PFSK-1 (cell line): Measurements from ENCODE around the gene FAM3C. TPM values are rescaled to one million over a fixed set of nuclear protein-coding genes. Genes with fewer than 3 reads are reported as not detected.

ENCODE experiments used
- FOXP2 ChIP-seq: optimal IDR thresholded peaks from 2 replicates; pipeline ENCODE3; 2011; ENCODE audit warnings: borderline replicate concordance, control low read depth, inconsistent platforms; ENCODE audit not compliant: insufficient read depth; ENCODE audit errors: extremely low read length, extremely low read depth
- POLR2AphosphoS5 ChIP-seq: IDR thresholded peaks from 2 replicates; pipeline ENCODE4 v1.6.1; 2012; ENCODE audit warnings: low read depth, mild to moderate bottlenecking, control low read depth, low read length, moderate library complexity
- SIN3A ChIP-seq: IDR thresholded peaks from 2 replicates; pipeline ENCODE4 v1.6.1; 2012; ENCODE audit warnings: mild to moderate bottlenecking, low read length, moderate library complexity, borderline replicate concordance; ENCODE audit not compliant: insufficient read depth
- TAF1 ChIP-seq: IDR thresholded peaks from 2 replicates; pipeline ENCODE4 v1.6.1; 2012; ENCODE audit warnings: low read length, control low read depth, borderline replicate concordance; ENCODE audit not compliant: insufficient read depth
- polyA plus RNA-seq: library from polyadenylated mRNA; unstranded; fragments of >200 nt; gene quantifications from one replicate; pipeline ENCODE4 v1.2.1, GENCODE V29; 2012; ENCODE audit warnings: low read depth, missing spikeins; ENCODE audit not compliant: insufficient read length
- TF ChIP-seq, protein P1 (sequence below), 2 experiments: IDR thresholded peaks; 2 replicates each; pipeline versions ENCODE4 v1.6.1 to v1.8.0; 2011 to 2012; ENCODE audit warnings: low read depth in 2 of 2, low read length in 2 of 2, control low read depth in 1 of 2, inconsistent platforms in 1 of 2, mild to moderate bottlenecking in 1 of 2, moderate library complexity in 1 of 2; ENCODE audit not compliant: insufficient read depth in 1 of 2

Gene FAM3C, protein sequence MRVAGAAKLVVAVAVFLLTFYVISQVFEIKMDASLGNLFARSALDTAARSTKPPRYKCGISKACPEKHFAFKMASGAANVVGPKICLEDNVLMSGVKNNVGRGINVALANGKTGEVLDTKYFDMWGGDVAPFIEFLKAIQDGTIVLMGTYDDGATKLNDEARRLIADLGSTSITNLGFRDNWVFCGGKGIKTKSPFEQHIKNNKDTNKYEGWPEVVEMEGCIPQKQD
- polyA plus RNA-seq, result 25.6 TPM

DNA sequence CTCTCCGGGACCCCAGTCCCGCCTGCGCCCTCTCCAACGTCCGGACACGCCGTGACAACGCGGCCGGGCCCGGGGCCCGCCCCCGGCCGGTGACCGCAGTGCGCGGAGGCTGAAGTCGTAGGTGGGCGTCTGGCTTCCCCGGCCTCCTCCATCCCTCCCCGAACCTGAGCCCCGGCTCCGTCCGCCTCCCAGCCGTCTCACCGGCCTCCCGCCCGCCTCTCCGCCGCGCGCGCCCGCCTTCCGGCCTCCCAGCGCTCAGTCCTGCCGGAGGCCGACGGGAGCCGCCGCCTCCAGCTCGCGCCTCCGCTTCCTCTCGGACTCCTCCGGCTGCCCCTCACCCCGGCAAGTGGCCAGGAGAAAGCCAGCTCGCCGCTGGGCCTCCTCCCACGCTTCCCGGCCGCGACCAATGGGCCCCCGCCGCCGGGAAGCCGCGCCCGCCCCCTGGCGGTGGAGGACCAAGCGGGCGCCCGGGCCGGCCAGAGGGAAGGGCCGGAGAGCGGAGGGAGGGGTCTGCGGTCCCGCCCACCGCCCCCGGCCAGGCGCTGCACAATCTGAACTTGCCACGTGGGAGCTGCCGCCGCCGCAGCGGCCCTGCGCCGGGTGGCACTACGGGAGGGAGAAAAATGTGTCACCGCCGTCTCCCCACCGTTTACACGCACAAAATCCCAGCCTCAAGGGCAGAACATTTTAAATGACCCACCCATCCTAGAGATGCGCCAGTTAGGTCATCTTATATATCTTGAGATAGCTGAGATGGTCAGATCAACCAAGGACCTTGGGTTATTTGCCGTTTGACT is at the start of gene FAM3C:
Gene FAM3C (minus strand): TSS at position 348 of the 797 bp plus-strand sequence. CDS start 13,339 bp downstream, outside the sequence.
- no peak; the same call in 1 of the 2 replicates for TF ChIP-seq SIN3A
- TF ChIP-seq POLR2AphosphoS5, result peak; percentile 75
- TF ChIP-seq, protein P1, sequence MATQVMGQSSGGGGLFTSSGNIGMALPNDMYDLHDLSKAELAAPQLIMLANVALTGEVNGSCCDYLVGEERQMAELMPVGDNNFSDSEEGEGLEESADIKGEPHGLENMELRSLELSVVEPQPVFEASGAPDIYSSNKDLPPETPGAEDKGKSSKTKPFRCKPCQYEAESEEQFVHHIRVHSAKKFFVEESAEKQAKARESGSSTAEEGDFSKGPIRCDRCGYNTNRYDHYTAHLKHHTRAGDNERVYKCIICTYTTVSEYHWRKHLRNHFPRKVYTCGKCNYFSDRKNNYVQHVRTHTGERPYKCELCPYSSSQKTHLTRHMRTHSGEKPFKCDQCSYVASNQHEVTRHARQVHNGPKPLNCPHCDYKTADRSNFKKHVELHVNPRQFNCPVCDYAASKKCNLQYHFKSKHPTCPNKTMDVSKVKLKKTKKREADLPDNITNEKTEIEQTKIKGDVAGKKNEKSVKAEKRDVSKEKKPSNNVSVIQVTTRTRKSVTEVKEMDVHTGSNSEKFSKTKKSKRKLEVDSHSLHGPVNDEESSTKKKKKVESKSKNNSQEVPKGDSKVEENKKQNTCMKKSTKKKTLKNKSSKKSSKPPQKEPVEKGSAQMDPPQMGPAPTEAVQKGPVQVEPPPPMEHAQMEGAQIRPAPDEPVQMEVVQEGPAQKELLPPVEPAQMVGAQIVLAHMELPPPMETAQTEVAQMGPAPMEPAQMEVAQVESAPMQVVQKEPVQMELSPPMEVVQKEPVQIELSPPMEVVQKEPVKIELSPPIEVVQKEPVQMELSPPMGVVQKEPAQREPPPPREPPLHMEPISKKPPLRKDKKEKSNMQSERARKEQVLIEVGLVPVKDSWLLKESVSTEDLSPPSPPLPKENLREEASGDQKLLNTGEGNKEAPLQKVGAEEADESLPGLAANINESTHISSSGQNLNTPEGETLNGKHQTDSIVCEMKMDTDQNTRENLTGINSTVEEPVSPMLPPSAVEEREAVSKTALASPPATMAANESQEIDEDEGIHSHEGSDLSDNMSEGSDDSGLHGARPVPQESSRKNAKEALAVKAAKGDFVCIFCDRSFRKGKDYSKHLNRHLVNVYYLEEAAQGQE (IDR thresholded peaks at IDR 0.05; ENCODE audit: insufficient read depth in 1 of 2, low read depth in 2 of 2, low read length in 2 of 2), result no peak
- peak; percentile 71 for TF ChIP-seq FOXP2
- TF ChIP-seq TAF1, result peak; percentile 89

DNA sequence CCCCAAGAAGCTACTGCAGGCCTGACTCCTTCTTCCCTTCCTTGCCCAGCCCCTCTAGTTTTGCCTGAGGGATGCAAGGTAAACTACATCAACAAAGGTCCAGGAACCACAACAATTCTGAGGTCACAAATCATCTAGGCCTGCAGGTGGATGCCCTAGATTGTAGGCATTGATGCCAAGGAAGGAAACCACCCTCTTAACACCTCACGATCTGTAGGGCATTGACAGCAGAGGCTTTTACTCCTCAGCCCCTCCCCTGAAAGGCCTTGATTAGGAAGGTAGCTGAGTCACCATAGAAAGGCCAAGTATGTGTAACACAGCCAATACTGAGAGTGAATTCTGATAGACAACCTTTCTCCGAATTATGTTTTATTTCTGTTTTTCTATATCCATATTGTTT is 46.7 kb upstream of the FAM3C start:
- no peak for TF ChIP-seq FOXP2
- no peak for TF ChIP-seq POLR2AphosphoS5
- TF ChIP-seq, protein P1 (IDR thresholded peaks at IDR 0.05; ENCODE audit: insufficient read depth in 1 of 2, low read depth in 2 of 2, low read length in 2 of 2), result no peak
- TF ChIP-seq TAF1, result no peak
- no peak for TF ChIP-seq SIN3A

DNA sequence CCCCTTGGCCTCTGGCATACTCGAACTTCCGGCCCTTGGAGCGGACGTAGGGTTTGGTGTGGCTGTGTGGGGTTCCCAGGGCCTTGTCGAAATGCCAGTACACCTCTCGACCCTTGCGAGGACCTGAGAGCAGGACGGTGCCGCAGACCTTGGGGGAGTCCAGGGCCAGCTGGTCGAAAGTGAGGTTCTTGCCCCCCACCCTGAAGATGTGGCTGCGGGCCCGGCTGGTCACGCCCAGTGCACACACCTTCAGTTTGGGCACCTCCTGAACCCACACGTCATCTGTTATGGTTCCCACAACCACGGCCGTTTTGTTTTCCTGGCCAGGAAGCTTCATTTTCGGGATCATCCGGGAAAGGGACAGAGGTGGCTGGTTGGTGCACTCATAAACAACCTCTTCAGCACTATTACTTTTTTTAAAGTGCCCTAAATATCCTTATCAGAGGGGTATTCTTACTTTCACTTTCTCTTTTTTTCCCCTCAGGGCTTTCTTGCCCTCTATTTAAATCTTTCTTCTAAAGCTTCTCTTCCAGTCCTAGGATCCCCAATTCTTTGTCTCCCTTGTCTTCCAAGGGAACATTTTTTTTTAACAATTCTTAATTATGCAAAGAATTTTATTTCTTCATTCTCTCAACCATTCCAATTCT is 44.9 kb upstream of the FAM3C start:
- TF ChIP-seq FOXP2, result no peak

DNA sequence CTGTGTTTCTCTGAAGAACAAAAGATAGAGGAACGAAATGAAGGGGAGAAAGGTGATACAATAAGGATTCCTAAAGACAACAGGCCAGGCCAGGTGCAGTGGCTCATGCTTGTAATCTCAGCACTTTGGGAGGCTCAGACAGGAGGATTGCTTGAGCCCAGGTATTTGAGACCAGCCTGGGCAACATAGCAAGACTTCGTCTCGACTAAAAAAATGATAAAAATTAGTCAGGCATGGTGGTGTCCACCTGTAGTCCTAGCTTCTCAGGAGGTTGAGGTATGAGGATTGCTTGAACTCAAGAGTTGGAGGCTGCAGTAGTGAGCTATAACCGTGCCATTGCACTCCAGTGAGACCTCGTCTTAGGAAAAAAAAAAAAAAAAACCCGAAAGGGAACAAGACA is 41.4 kb upstream of the FAM3C start:
- TF ChIP-seq POLR2AphosphoS5 (no peak), FOXP2 (no peak), SIN3A (no peak), TAF1 (no peak)
- TF ChIP-seq, protein P1 (IDR thresholded peaks at IDR 0.05; ENCODE audit: insufficient read depth in 1 of 2, low read depth in 2 of 2, low read length in 2 of 2), result no peak

DNA sequence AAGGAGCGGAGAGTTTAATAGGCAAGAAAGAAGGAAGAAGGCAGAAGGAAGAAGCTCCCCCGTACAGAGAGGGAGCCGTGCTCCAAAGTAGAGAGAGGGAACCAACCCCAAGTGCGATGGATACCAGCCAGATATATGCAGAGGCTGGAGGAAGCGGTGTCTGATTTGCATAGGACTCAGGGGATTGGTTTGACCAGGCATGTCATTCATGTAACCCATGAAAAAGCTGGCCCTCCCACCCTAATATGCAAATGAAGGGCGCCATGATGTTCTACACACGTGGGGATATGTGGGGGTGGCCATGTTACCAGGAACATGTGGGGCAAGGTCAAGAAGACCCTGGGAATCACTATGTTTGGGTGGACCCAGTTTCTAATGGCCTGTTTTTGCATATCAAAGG is 40.6 kb upstream of the FAM3C start:
- TF ChIP-seq SIN3A, result no peak
- TF ChIP-seq FOXP2, result no peak
- TF ChIP-seq TAF1, result no peak
- TF ChIP-seq, protein P1 (IDR thresholded peaks at IDR 0.05; ENCODE audit: insufficient read depth in 1 of 2, low read depth in 2 of 2, low read length in 2 of 2), result no peak
- TF ChIP-seq POLR2AphosphoS5, result no peak
